GM12875 (cell line): ENCODE measurements around the gene TYMS.

Experiments
- H3K4me3 ChIP-seq: one replicate; pipeline ENCODE4 v1.5.1; 2011; ENCODE audit warnings: low read depth, low read length, control low read depth
- TF ChIP-seq, protein P1 (sequence below): IDR thresholded peaks from 2 replicates; pipeline ENCODE4 v1.5.1; 2011; ENCODE audit warnings: low read depth, mild to moderate bottlenecking, control low read depth, inconsistent platforms, low read length, moderate library complexity, borderline replicate concordance; ENCODE audit not compliant: insufficient read depth

TYMS gene

DNA sequence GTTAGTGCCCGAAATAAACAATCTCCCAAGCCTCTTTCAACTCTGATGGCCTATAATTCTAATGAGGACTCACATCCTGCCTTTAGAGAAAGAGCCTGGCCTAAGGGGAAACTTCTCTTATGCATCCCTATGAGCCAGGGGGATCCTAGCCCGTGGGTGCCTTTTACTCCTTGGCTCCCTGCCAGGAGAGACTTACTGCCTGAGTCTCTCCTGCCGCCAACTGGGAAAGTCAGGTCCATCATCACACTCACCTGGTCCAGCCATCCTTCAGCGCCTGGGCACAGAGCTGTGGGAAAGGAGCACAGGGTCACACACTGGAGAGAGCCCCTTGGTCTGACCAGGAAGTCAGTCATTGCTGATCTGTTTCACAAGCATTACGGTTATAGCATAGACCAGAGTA, 30.9 kb downstream of the TYMS start:
- TF ChIP-seq, protein P1, sequence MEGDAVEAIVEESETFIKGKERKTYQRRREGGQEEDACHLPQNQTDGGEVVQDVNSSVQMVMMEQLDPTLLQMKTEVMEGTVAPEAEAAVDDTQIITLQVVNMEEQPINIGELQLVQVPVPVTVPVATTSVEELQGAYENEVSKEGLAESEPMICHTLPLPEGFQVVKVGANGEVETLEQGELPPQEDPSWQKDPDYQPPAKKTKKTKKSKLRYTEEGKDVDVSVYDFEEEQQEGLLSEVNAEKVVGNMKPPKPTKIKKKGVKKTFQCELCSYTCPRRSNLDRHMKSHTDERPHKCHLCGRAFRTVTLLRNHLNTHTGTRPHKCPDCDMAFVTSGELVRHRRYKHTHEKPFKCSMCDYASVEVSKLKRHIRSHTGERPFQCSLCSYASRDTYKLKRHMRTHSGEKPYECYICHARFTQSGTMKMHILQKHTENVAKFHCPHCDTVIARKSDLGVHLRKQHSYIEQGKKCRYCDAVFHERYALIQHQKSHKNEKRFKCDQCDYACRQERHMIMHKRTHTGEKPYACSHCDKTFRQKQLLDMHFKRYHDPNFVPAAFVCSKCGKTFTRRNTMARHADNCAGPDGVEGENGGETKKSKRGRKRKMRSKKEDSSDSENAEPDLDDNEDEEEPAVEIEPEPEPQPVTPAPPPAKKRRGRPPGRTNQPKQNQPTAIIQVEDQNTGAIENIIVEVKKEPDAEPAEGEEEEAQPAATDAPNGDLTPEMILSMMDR: no peak
- H3K4me3 ChIP-seq: no peak overlapping the region

DNA sequence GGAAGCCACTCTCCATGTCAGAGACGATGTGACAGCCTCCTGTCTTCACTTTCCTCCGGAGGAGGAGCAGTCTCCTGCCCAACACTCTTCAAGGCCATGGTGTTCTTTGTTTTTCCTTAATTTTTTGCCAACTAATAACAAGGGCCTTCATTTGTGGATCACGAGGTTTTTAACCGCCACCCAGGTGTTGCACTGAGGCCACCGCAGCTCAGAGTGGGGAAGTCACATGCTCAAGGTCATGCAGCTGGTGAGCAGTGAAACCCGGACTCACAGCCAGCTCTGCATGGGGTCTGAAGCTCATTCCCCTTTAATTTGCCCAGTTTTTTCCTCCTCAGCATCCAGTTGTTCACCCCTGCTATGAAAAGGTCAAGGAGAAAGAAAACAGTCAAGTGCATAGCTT, 35.4 kb downstream of the TYMS start:
- H3K4me3 ChIP-seq: no peak overlapping the region
- TF ChIP-seq, protein P1: no peak

DNA sequence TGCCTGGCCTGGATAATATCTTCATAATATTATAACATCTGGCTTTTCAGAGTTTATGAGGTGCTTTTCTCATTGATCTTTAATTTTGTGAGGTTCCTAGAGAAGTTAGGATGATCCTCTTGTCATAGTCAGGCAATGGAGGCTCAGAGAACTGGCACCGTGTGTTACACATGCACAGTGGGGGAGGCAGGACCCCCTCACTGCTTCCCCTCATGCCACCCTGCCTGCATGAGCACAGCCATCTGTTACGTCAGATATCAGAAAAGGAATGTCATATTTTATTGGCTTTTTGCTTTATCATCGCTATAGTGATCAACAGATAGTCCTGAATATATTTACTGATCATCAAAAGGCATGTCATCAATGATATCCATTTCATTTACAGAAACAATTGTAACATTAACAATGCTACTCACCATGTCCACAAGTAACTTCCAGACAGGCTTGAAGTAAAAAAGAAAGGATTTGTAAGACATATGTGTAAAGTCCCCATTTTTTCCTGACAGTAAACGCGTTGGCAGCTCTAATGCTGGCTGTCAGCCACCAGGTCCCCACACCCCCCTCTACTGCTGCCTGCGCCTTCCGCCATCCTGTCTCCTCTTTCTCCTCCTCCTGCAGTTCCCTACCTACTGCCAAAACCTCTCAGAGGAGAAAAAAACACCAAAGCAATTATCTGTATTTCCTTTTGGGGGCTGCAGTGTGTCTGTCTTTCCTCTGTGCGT, 36.2 kb downstream of the TYMS start:
- TF ChIP-seq, protein P1: no peak
- H3K4me3 ChIP-seq: no peak overlapping the region

DNA sequence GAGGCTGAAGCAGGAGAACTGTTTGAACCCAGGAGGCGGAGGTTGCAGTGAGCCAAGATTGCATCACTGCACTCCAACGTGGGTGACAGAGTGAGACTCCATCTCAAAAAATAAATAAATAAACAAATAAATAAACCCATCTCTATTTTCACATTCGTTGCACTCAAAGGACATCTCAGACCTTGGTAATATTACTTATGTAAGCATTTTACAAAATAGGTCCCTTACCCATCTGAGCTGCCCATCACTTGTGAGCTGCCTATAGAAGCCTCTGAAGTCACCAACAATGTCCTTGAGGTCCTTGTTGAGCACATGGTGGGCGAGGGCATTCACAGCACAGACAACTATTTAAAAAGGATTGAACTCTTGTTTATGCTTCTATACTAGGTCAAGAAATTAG, 39.6 kb downstream of the TYMS start:
- TF ChIP-seq, protein P1: no peak
- H3K4me3 ChIP-seq: no peak overlapping the region

DNA sequence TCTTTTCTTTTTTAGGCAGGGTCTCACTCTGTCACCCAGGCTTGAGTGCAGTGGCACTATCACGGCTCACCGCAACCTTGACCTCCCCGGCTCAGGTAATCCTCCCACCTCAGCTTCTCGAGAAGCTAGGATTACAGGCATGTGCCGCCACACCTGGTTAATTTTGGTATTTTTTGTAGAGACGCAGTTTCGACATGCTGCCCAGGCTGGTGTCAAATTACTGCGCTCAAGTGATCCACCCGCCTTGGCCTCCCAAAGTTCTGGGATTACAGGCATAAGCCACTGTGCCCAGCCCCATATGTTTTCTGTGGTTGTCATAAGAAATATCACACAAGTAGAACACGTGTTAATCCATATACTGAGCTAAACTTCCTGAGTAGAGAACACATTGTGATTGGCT, 40.3 kb downstream of the TYMS start:
- TF ChIP-seq, protein P1: no peak
- no peak overlapping the region for H3K4me3 ChIP-seq

DNA sequence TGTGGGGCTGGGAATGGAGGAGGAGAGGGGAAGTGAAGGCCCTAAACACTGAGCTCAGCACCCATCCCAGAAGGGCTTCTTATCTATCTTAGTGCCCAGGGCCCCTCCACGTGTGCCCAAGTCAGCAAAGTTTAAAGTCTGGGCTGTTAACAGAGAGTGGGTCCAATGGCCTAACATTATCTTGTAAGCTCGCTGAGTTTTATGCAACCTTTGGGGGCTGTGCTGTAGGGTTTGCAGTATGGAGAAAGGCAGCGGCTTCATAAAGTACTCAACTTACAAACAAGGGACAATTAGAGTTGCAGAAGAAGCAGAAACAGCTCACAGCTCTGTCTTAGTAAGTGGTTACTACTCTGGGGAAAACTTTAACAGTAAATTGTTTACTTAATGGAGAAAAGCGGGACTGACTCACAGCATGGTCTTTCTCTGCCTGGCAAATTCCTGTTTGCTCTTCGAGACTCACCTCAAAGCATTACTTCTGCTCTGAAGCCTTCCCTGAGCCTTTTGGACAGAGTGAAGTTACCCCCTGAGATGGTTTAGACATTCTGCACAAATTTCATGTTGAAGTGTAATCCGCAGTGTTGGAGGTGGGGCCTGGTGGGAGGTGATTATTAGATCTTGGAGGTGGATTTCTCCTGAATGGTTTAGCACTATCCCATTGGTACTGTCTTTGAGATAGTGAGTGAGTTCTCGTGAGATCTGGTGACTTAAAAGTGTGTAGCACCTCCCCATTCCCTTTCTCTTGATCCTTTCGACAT, 45.9 kb downstream of the TYMS start:
- TF ChIP-seq, protein P1: no peak
- H3K4me3 ChIP-seq: no peak overlapping the region

DNA sequence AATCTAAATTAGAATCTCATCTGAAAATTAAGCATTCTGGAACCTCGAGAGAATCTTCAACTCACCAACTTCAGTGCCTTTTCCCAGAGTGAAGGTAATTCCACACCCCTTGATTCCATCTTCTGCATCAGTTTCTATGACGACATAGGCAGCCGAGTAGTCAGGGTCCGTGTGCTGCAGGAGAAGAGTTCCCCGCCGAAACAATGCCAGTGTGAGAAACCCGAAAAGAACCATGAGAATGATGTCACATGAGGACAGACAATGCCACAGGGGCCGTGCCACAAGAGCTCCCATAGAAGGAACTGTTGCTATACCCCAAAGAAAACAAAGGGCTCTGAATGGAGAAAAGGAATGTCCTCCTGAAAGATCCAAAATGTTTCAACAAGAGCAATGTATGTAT, 49.0 kb downstream of the TYMS start:
- TF ChIP-seq, protein P1: no peak

More for the DNA sequence above, 49.0 kb downstream of the TYMS start:
- no peak overlapping the region for H3K4me3 ChIP-seq
